Astrocyte (in vitro differentiated cells and primary cell): Measurements from ENCODE around the gene CRTC1. TPM values are rescaled to one million over a fixed set of nuclear protein-coding genes. Genes with fewer than 3 reads are reported as not detected.

ENCODE experiments used
- DNase-seq: peaks from one replicate; pipeline ENCODE4 v3.0.0-alpha.2; 2010; ENCODE audit warnings: low read depth
- FAIRE-seq: peaks from 2 replicates; lab custom pipeline; 2011; peaks lifted over from hg19 to GRCh38; lab: Jason Lieb, UNC
- H2AFZ ChIP-seq: 2 replicates; pipeline ENCODE4 v1.6.0; 2012; ENCODE audit warnings: low read depth, low read length, inconsistent platforms
- H3K27ac ChIP-seq: 2 replicates; pipeline ENCODE4 v1.5.1; 2011; ENCODE audit warnings: low read depth, low read length, inconsistent platforms
- H3K27me3 ChIP-seq: 2 replicates; pipeline ENCODE4 v1.6.0; 2011; ENCODE audit warnings: low read length, inconsistent platforms; ENCODE audit not compliant: insufficient read depth
- H3K36me3 ChIP-seq: 2 replicates; pipeline ENCODE4 v1.5.1; 2011; ENCODE audit warnings: low read length, inconsistent platforms; ENCODE audit not compliant: insufficient read depth
- H3K4me1 ChIP-seq: 2 replicates; pipeline ENCODE4 v1.5.1; 2011; ENCODE audit warnings: low read length, inconsistent platforms; ENCODE audit not compliant: insufficient read depth
- H3K4me2 ChIP-seq: 2 replicates; pipeline ENCODE4 v1.6.0; 2012; ENCODE audit warnings: low read length, inconsistent platforms
- H3K4me3 ChIP-seq: 2 replicates; pipeline ENCODE4 v1.5.1; 2011; ENCODE audit warnings: low read depth, mild to moderate bottlenecking, low read length, inconsistent platforms; ENCODE audit not compliant: insufficient read depth
- H3K79me2 ChIP-seq: 2 replicates; pipeline ENCODE4 v1.6.0; 2012; ENCODE audit warnings: mild to moderate bottlenecking, low read length, inconsistent platforms; ENCODE audit not compliant: insufficient read depth
- H3K9ac ChIP-seq: 2 replicates; pipeline ENCODE4 v1.6.0; 2012; ENCODE audit warnings: mild to moderate bottlenecking, low read length, inconsistent platforms
- H3K9me3 ChIP-seq: 2 replicates; pipeline ENCODE4 v1.5.1; 2012; ENCODE audit warnings: low read depth, mild to moderate bottlenecking, low read length, inconsistent platforms; ENCODE audit not compliant: insufficient read depth
- H4K20me1 ChIP-seq: 2 replicates; pipeline ENCODE4 v1.6.0; 2012; ENCODE audit warnings: low read length, inconsistent platforms; ENCODE audit not compliant: insufficient read depth
- H3K27ac Mint-ChIP-seq: one replicate; pipeline ENCODE4 v1.8.0; 2021; ENCODE audit warnings: mild to moderate bottlenecking, mixed read lengths; ENCODE audit not compliant: unreplicated experiment
- H3K27me3 Mint-ChIP-seq: one replicate; pipeline ENCODE4 v1.8.0; 2021; ENCODE audit warnings: low read depth, mixed read lengths; ENCODE audit not compliant: unreplicated experiment
- H3K36me3 Mint-ChIP-seq: one replicate; pipeline ENCODE4 v1.8.0; 2021; ENCODE audit warnings: low read depth, mixed read lengths; ENCODE audit not compliant: unreplicated experiment
- H3K4me1 Mint-ChIP-seq: one replicate; pipeline ENCODE4 v1.8.0; 2021; ENCODE audit warnings: low read depth, mixed read lengths; ENCODE audit not compliant: unreplicated experiment
- H3K4me3 Mint-ChIP-seq: one replicate; pipeline ENCODE4 v1.8.0; 2021; ENCODE audit warnings: mild to moderate bottlenecking, moderate library complexity, mixed read lengths; ENCODE audit not compliant: unreplicated experiment
- H3K9me3 Mint-ChIP-seq: one replicate; pipeline ENCODE4 v1.8.0; 2021; ENCODE audit warnings: mild to moderate bottlenecking, mixed read lengths; ENCODE audit not compliant: unreplicated experiment
- CTCF ChIP-seq: IDR thresholded peaks from 2 replicates; pipeline ENCODE4 v1.5.1; 2011; ENCODE audit warnings: low read depth, mild to moderate bottlenecking, inconsistent platforms, low read length, moderate library complexity; ENCODE audit not compliant: insufficient read depth
- EZH2 ChIP-seq: IDR thresholded peaks from 2 replicates; pipeline ENCODE4 v1.6.1; 2012; ENCODE audit warnings: mild to moderate bottlenecking, low read length, inconsistent platforms; ENCODE audit not compliant: insufficient read depth
- total RNA-seq: library from RNA; stranded (reverse); gene quantifications from 2 replicates; pipeline ENCODE4 v1.2.1, GENCODE V29; 2021

The CRTC1 gene
- total RNA-seq, 1 donor from 2014 or later: 8.4 TPM

- TF ChIP-seq CTCF (no peak), EZH2 (no peak)
- Histone ChIP-seq H3K4me3 (no peak overlapping the region), H2AFZ (no peak overlapping the region), H3K4me1 (peaks cover 34% of the 10 kb centered on the region), H3K4me2 (peak overlapping the region; percentile 56), H3K79me2 (no peaks in the 10 kb centered on the region), H4K20me1 (peaks cover 13% of the 10 kb centered on the region), H3K36me3 (no peaks in the 10 kb centered on the region), H3K27me3 (no peaks in the 10 kb centered on the region), H3K9me3 (no peaks in the 10 kb centered on the region), H3K9ac (no peak overlapping the region), H3K27ac (no peak overlapping the region)
- H3K36me3 Mint-ChIP-seq: no peaks in the 10 kb centered on the region
- peaks cover 3% of the 10 kb centered on the region for H3K27me3 Mint-ChIP-seq
- DNase-seq (peak; percentile 65), FAIRE-seq (no peak)
- H3K9me3 Mint-ChIP-seq: no peaks in the 10 kb centered on the region
- no peak overlapping the region for H3K4me3 Mint-ChIP-seq
- peaks cover 7% of the 10 kb centered on the region for H3K4me1 Mint-ChIP-seq
- H3K27ac Mint-ChIP-seq: no peak overlapping the region
These were observed 78.9 kb downstream of the CRTC1 start for GRCh38 chr19:18762125-18763023.

GRCh38 chr19:18763674-18764590 is 80.5 kb downstream of the CRTC1 start:
- Histone ChIP-seq H3K9ac (no peak overlapping the region), H3K4me2 (peak overlapping the region; percentile 41), H3K79me2 (no peaks in the 10 kb centered on the region), H3K4me3 (no peak overlapping the region), H3K36me3 (no peaks in the 10 kb centered on the region), H4K20me1 (peaks cover 13% of the 10 kb centered on the region), H3K27ac (no peak overlapping the region), H3K27me3 (no peaks in the 10 kb centered on the region), H3K9me3 (no peaks in the 10 kb centered on the region), H2AFZ (no peak overlapping the region), H3K4me1 (peaks cover 34% of the 10 kb centered on the region)
- no peak overlapping the region for H3K27ac Mint-ChIP-seq
- DNase-seq: peak; percentile 65
- no peaks in the 10 kb centered on the region for H3K9me3 Mint-ChIP-seq
- H3K36me3 Mint-ChIP-seq: no peaks in the 10 kb centered on the region
- no peak overlapping the region for H3K4me3 Mint-ChIP-seq
- TF ChIP-seq CTCF (no peak), EZH2 (no peak)
- H3K27me3 Mint-ChIP-seq: peaks cover 6% of the 10 kb centered on the region
- peaks cover 7% of the 10 kb centered on the region for H3K4me1 Mint-ChIP-seq
- FAIRE-seq: no peak
